Esophagus mucosa (tissue), 1 donor: ENCODE results near the gene ACSL6. TPM values are rescaled to one million over a fixed set of nuclear protein-coding genes. Genes with fewer than 3 reads are reported as not detected.

Experiments used
- ATAC-seq: fragments of 200-7000 bp; cut with Tn5 transposase; one replicate; pipeline ENCODE4 v1.9.1; 2020
- total RNA-seq: library from RNA; stranded (reverse); gene quantifications from one replicate; pipeline ENCODE4 v1.2.4, GENCODE V29; 2023
- donor health status: DM: yes; HTN: yes; CAD: no.

Gene ACSL6
- total RNA-seq, 1 donor from 2014 or later = 0.08 TPM

- ATAC-seq = no peak
These were observed 36.3 kb downstream of the ACSL6 start for GRCh38 chr5:131974956-131975726.

DNA sequence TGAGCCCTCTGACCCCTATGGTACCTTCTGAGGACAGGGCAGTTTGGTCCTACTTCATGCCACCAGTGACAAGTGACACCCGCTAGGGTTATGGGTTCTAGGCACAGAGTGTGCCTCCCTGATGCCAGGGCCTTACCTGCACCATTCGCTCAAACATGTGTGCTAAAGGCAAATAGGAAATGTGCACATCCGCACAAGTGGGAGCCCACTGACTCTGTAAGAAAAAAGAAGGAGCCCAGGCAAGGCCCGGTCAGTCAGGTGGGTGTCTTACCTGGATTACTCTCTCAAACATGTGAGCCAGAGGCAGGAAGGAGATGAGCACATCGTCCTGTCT is 36.9 kb downstream of the ACSL6 start:
- ATAC-seq = no peak

GRCh38 chr5:131974016-131974415 is 37.4 kb downstream of the ACSL6 start:
- ATAC-seq = no peak

DNA sequence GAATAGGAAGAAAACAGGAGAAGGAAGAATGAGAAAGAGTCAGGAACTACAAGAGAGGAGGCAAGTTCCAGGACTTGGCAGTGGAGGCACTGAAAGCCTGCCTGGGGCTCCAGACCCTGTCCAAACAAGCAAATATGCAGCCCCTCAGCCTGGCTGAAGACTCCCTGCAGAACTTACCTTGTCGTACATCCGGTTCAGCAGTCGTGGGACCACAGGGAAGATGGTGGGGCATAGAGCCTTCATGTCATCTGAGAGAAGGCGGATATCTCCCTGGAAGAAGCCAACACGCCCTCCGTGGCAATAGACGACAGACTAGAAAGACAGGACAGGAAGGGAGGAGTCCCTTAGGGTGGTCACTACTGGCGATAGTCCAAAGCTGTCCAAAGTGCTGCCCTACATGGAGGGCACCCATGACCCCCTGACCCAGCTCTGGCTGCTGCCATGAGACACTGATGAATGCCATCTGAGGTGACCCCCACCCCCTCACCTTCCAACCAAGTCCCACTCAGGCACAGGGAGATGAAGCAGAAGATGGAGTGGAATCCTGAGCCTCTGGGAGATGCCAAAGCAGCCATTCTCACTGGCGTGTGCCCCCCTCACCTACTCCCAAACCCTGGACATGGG is 38.3 kb downstream of the ACSL6 start:
- ATAC-seq = no peak

DNA sequence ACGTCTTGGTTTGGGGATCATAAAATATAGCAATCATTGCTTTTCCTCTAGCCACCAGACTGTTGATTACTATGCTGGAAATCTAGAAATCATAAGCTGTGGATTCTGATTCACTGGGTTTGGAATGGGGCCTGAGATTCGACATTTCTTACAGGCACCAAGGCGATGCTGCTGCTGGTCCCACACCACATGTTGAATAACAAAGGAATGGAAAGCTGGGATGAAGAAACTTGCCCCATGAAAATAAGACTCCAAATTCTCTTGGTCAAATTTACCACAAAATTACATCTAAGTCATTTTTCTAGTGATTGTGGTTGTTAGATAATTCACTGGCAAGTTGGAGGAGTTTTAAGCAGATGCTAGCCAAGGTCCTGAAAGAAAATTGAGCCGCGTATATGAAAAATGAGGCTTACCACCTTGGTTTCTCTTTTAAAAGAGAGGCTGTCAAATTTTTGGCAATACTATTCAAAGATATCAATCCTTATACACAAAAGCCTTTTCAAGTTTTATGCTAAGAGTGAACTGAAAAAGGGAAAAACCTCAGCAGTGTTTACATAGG is 43.0 kb downstream of the ACSL6 start:
- no peak for ATAC-seq

GRCh38 chr5:131966551-131966950 is 44.9 kb downstream of the ACSL6 start:
- no peak for ATAC-seq

DNA sequence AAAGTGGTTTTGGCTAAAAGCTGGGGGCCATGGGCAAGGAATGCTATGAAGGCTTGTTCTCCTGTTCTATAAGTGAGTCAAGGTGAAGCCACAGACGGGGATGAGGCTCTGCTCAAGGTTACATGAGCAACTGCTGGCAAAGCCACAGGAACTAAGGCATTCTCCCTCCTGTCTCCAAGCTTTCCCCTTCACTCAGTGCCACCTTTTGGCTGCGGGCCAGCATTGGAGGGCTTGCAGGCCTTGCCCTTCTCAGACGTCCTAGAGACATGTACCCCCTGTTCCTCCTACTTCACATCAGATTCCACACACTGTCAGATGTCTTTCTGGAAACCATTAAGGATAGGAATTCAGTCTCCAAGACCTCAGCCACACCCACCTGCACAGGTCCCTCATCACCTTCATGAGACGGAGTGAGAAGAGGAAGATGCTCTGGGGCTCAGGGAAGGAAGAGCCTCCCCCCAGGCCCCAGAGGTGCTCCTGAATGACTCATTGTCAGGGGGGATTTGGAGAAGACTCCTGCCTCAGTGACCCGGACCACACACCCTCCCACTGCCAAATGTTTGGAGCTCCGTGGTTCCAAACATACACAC is 45.5 kb downstream of the ACSL6 start:
- no peak for ATAC-seq

DNA sequence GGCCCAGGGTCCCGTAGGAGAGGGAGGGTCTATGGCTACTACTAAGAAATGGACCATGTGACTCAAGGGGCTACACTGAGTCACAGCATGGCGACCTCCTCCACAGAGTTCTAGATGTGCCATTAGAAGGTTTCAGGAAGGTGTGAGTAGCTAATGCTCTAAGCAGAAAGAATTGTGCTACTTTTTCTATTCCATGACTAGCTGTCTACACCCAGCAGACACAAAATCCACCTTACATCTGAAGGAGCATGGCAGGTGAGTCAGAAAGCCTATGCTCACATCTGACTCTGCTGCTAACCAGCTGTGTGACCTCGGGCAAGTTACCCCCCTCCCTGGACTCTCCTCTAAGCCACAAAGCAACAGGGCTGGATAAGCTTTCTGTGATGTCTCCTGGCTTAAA is 51.6 kb downstream of the ACSL6 start:
- no peak for ATAC-seq

- no peak for ATAC-seq
These were observed 52.3 kb downstream of the ACSL6 start for GRCh38 chr5:131959136-131959535.

DNA sequence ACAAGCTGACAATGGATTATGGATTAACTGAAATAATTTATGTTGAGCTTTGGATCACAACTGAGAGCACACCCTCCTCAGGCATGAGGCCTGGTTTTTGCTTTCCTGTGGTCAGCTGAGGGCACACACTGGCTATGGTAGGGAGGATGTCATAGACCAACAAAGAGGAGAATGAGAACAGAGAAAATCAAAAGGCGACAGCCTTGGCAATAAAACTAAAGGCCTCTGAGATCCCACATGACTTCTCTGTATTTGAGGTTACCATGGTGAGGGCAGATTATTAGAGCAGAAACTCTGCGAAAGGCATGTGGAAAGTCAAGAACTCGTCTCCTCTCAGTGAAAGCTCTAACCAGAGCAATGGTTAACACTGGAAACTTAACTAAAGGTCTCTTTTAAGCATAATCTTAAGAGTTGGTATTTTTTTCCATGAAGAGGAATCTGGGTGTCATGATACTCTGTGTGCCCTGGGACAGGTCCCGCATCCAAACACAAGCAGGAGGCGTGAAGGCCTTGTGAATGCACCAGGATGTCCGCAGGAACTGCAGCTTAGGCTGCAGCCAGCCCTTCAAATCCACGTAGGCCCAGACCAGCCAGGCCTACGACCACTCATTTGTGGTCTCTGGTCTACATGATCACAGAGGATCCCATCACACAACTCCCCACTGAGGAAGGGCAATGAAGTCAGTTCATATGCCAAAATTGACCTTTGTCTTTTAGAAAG is 53.6 kb downstream of the ACSL6 start:
- no peak for ATAC-seq

DNA sequence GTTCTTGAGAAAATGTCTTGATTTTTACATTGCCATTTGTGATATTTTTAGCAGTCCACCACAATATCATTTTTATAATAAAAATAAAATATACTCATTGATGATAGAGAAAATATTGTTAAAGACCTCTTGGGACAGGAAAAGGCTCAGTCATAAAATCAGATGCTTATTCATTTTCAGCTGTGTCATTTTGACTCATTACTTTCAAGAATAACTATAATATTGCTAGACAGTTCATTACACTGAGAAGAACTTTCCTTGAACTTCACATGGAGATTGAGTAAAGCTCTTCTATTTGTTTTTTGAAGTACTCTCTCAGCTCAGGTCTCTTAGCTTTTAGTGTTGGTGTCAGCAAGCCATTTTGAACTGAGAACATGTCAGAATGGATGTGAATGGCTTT is 57.5 kb downstream of the ACSL6 start:
- no peak for ATAC-seq

GRCh38 chr5:131952301-131952857 is 59.1 kb downstream of the ACSL6 start:
- ATAC-seq = no peak

DNA sequence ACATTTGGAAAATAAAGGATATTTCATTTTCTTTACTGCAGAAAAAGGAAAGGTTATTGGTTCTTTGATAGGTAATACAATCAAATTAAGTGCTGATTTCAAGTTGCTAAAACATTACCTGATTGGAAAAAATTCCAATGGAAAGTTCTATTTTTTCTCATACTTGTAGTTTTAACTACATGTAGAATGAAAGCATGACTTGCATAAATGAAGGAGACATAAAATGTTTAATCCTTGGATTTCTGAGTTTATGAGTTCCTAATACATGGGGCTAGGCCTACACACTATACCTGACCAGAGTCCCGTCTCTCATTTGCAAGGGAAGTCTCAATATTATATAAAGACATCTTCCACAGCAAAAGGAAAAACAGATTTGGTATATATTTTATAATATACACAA is 60.8 kb downstream of the ACSL6 start:
- ATAC-seq = no peak

- ATAC-seq = no peak
These were observed 64.0 kb downstream of the ACSL6 start for GRCh38 chr5:131947445-131947844.

DNA sequence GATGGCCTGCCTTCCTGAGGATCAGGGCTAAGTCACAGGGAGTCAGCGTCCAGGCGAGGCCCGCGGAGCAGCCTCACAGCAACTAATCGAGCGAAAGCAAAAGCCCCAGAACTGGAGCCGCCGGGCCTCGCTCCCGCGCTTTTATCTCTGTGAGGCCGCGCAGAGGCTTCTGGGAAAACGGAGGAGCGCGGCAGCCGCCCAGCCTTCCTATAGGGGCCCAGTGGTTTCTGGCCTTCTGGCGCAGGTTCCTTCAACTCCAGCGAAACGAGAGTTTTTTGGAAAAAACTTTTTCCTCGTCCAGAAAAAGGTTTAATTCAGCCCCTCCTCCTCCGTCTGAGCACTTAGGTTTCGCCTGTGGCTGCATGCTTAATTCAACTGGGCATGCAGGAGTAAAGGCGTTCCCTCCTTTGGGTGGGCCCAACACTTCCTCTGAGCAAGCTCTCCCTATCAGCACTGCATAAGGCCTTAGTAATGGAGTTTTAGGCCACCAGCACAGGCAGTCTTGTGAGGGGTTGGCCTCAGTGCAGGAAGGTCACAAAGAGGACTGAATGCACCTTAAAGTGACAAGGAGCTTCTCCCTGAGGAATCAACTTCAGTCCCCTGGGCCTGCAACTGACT is 65.8 kb downstream of the ACSL6 start, which contains the start of gene MEIKIN:
TSS of gene MEIKIN (minus strand) at position 113 of the 618 bp plus-strand sequence. CDS start 158 bp downstream, outside the sequence.
- no peak for ATAC-seq

GRCh38 chr5:131944702-131945550 is 66.5 kb downstream of the ACSL6 start:
- no peak for ATAC-seq

DNA sequence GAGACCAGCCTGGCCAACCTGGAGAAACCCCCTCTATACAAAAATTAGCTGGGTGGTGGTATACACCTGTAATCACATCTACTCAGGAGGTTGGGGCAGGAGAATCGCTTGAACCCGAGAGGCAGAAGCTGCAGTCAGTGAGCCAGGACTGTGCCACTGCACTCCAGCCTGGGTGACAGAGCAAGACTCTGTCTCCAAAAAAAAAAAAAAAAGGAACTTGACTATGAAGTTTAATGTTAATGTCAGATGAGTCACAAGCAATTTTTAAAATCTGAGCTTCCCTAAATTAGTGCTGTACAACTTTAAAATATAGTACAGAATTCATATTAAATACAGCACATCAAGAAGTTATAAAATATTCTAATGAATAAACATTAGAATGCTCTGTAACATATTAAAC is 67.5 kb downstream of the ACSL6 start:
- no peak for ATAC-seq

DNA sequence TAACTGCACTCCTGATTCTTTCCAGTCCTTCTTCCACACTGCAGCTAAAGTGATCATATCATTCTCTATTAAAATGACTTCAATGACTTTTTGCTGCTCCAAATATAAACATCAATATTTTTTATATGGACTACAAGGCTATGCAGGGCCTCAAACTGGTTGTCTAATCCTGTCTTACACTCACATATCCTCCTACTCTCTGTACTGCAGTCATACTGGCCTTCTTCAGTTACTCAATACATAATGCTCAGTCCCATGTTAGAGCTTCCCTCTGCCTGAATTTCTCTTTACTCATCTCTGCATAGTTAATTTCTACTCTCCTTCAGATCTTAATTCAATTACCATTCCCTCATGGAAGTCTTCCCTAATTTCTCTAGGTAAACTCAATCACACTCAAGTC is 69.4 kb downstream of the ACSL6 start:
- ATAC-seq = no peak

- ATAC-seq = no peak
These were observed 71.6 kb downstream of the ACSL6 start for GRCh38 chr5:131939690-131940345.

DNA sequence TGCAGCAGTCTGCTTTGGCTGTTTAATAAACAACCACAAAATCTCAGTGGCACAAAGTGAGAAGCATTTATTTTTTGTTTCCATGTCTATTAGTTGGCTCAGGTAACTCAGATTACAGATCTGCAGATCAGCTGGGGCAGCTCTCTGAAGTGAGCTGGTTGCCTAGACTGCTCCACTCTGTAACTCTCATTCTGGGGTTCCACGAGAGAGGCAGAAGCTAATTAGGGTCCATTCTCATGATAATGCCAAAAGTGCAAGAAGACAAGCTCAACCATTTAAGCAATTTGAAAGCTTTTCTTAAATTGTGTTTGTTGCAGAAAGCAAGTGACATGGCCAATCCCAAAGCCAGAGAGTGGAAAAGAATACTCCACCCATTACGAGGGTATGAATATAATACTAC is 79.2 kb downstream of the ACSL6 start:
- no peak for ATAC-seq

GRCh38 chr5:131928957-131929356 is 82.5 kb downstream of the ACSL6 start:
- no peak for ATAC-seq
